Stomach (tissue), 9 donors: ENCODE data around the gene FAAP100. TPM values are rescaled to one million over a fixed set of nuclear protein-coding genes. Genes with fewer than 3 reads are reported as not detected.

Source experiments
- DNase-seq, 2 donors: peaks; one replicate each; pipeline versions ENCODE4 v3.0.0 to v3.0.0-alpha.2; 2013 to 2019
- H3K27ac ChIP-seq, 5 donors: fragments of 200-600 bp in 4 of 5; sonication (generic) in 4 of 5; one replicate each; pipeline ENCODE4 v1.5.1; 2013 to 2019; ENCODE audit warnings: mild to moderate bottlenecking in 1 of 5, moderate library complexity in 1 of 5
- H3K27me3 ChIP-seq, 3 donors: fragments of 200-600 bp; sonication (generic); one replicate each; pipeline ENCODE4 v1.5.1; 2017 to 2019; ENCODE audit warnings: mixed run types in 1 of 3
- H3K36me3 ChIP-seq, 4 donors: fragments of 200-600 bp; sonication (generic); 1 replicate in 3 of 4; 2 replicates in 1 of 4; pipeline ENCODE4 v1.5.1; 2016 to 2019
- H3K4me1 ChIP-seq, 4 donors: fragments of 200-600 bp; sonication (generic); one replicate each; pipeline ENCODE4 v1.5.1; 2016 to 2019
- H3K4me3 ChIP-seq, 4 donors: fragments of 200-600 bp; sonication (generic) in 3 of 4; one replicate each; pipeline ENCODE4 v1.5.1; 2016 to 2019; ENCODE audit warnings: mild to moderate bottlenecking in 1 of 4
- H3K9me3 ChIP-seq, 4 donors: fragments of 200-600 bp; sonication (generic); one replicate each; pipeline ENCODE4 v1.5.1; 2016 to 2019
- CTCF ChIP-seq, 7 experiments: fragments of 450-650 bp in 4 of 7; fragments of 200-600 bp in 3 of 7; sonication (generic) in 3 of 7; IDR thresholded peaks; one replicate each; pipeline ENCODE4 v1.5.1; 2016 to 2019; ENCODE audit warnings: antibody characterized with exemption in 7 of 7, control low read depth in 2 of 7, mild to moderate bottlenecking in 1 of 7
- EP300 ChIP-seq: sonication (generic); formaldehyde crosslinking; IDR thresholded peaks from one replicate; pipeline ENCODE4 v1.6.1; 2017; ENCODE audit warnings: antibody characterized with exemption
- POLR2A ChIP-seq, 4 donors: fragments of 450-650 bp; IDR thresholded peaks; one replicate each; pipeline ENCODE4 v1.6.1; 2016; ENCODE audit warnings: antibody characterized with exemption in 4 of 4, control low read depth in 2 of 4, mild to moderate bottlenecking in 1 of 4, moderate library complexity in 1 of 4
- POLR2AphosphoS5 ChIP-seq, 3 donors: sonication (generic); formaldehyde crosslinking; IDR thresholded peaks; one replicate each; pipeline ENCODE4 v1.6.1; 2016; ENCODE audit warnings: antibody characterized with exemption in 3 of 3
- WGBS, 5 donors: extraction: QIAGEN DNeasy Blood & Tissue Kit in 3 of 5; methylation state at CpG; one replicate each; pipeline versions ENCODE4 v1.1.5 to v1.1.7; 2013 to 2018; 5-methylcytosine and 5-hydroxymethylcytosine counted together
- intact Hi-C: fragments of 100-400 bp; cut with DNase I; formaldehyde crosslinking; loops from one replicate; pipeline ENCODE4 v1.15.1; 2023; ENCODE audit warnings: low total_unique reads
- polyA plus RNA-seq, 3 donors: library from polyadenylated mRNA; stranded (reverse); fragments of 200-250 nt; gene quantifications; one replicate each; pipeline ENCODE4 v1.2.3, GENCODE V29; 2013
- total RNA-seq, 5 donors: library from RNA; depleted of rRNA; stranded (reverse); fragments of >200 nt; gene quantifications; one replicate each; pipeline versions ENCODE4 v1.1.0 to v1.2.3, GENCODE V29; 2014 to 2016
- donor health status: healthy with polysubstance abuse.
- donor health status: Bipolar disorder and iron deficiency.
- donor health status: healthy.

The FAAP100 gene
- total and polyA plus RNA-seq, 8 donors, result 11.9 to 130 (median 24.3) TPM

- Histone ChIP-seq H3K4me1 (peaks cover 41 to 77% (median 60%) of the 10 kb centered on the region in 4 donors), H3K4me3 (peak overlapping the region; percentile 79 to 97 (median 89)), H3K36me3 (peaks cover 13 to 18% (median 13%) of the 10 kb centered on the region in 4 donors), H3K27me3 (no peaks in the 10 kb centered on the region), H3K9me3 (no peaks in the 10 kb centered on the region), H3K27ac (peak overlapping the region; percentile 100)
- intact Hi-C loops, result no loop called here
- no peak for DNase-seq
- TF ChIP-seq EP300, result no peak
- TF ChIP-seq POLR2AphosphoS5 (IDR thresholded peaks at IDR 0.05), result no peak
- 44 to 56% (median 52%) methylated on average over 19 of the region's 19 CpGs for WGBS, 5 donors
Measured at GRCh38 chr17:81515530-81516041, 36.6 kb downstream of the FAAP100 start.

- peak; percentile 87 to 95 for DNase-seq
- intact Hi-C loops, result no loop called here
- Histone ChIP-seq H3K4me3 (peak overlapping the region; percentile 79 to 97 (median 89)), H3K27ac (peak overlapping the region; percentile 100), H3K27me3 (no peaks in the 10 kb centered on the region), H3K36me3 (peaks cover 19 to 24% (median 20%) of the 10 kb centered on the region in 4 donors), H3K4me1 (peaks cover 41 to 78% (median 61%) of the 10 kb centered on the region in 4 donors), H3K9me3 (no peaks in the 10 kb centered on the region)
- TF ChIP-seq CTCF (IDR thresholded peaks at IDR 0.05) (no peak), POLR2AphosphoS5 (IDR thresholded peaks at IDR 0.05) (peak in 2 of 3 donors; percentile 40 to 47)
- 0 to 1% (median 1%) methylated on average over 31 to 82 of the region's 82 CpGs for WGBS, 5 donors
Measured at GRCh38 chr17:81514739-81515529, 37.2 kb downstream of the FAAP100 start.

- Histone ChIP-seq H3K9me3 (no peaks in the 10 kb centered on the region), H3K36me3 (peaks cover 24 to 29% (median 25%) of the 10 kb centered on the region in 4 donors), H3K27ac (peak overlapping the region; percentile 100), H3K4me3 (peak overlapping the region; percentile 79 to 97 (median 89)), H3K27me3 (no peaks in the 10 kb centered on the region), H3K4me1 (peaks cover 37 to 78% (median 61%) of the 10 kb centered on the region in 4 donors)
- TF ChIP-seq EP300 (no peak), POLR2AphosphoS5 (IDR thresholded peaks at IDR 0.05) (no peak), CTCF (IDR thresholded peaks at IDR 0.05) (no peak), POLR2A (IDR thresholded peaks at IDR 0.05) (no peak)
- intact Hi-C loops, result no loop called here
- WGBS, 5 donors, result 0 to 2% (median 2%) methylated on average over 21 to 31 of the region's 34 CpGs; no CpG with 5 or more reads in 2 of the 5 donors
- no peak for DNase-seq
Measured at GRCh38 chr17:81514489-81514738, 37.7 kb downstream of the FAAP100 start.

GRCh38 chr17:81513753-81514488 lies 38.2 kb downstream of the FAAP100 start:
- intact Hi-C loops, result no loop called here
- H3K27ac ChIP-seq, result peak overlapping the region; percentile 100
- TF ChIP-seq EP300, result no peak
- peak in 2 of 3 donors; percentile 40 to 78 for TF ChIP-seq POLR2AphosphoS5 (IDR thresholded peaks at IDR 0.05)
- peak overlapping the region; percentile 79 to 97 (median 89) for H3K4me3 ChIP-seq
- H3K36me3 ChIP-seq, result peaks cover 29 to 34% (median 30%) of the 10 kb centered on the region in 4 donors
- H3K9me3 ChIP-seq, result no peaks in the 10 kb centered on the region
- peak; percentile 80 to 89 for DNase-seq
- peaks cover 36 to 78% (median 61%) of the 10 kb centered on the region in 4 donors for H3K4me1 ChIP-seq
- no peaks in the 10 kb centered on the region for H3K27me3 ChIP-seq
- 0 to 2% (median 1%) methylated on average over 11 to 64 of the region's 64 CpGs for WGBS, 5 donors

- intact Hi-C loops, result no loop called here
- H3K4me1 ChIP-seq, result peaks cover 32 to 78% (median 60%) of the 10 kb centered on the region in 4 donors
- H3K9me3 ChIP-seq, result no peaks in the 10 kb centered on the region
- TF ChIP-seq CTCF (IDR thresholded peaks at IDR 0.05) (no peak), POLR2AphosphoS5 (IDR thresholded peaks at IDR 0.05) (no peak), POLR2A (IDR thresholded peaks at IDR 0.05) (no peak)
- WGBS, 5 donors, result 0 to 2% (median 0%) methylated on average over 9 to 23 of the region's 23 CpGs
- peak overlapping the region; percentile 100 for H3K27ac ChIP-seq
- no peaks in the 10 kb centered on the region for H3K27me3 ChIP-seq
- peaks cover 29 to 40% (median 36%) of the 10 kb centered on the region in 4 donors for H3K36me3 ChIP-seq
- peak overlapping the region; percentile 79 to 97 (median 89) for H3K4me3 ChIP-seq
- DNase-seq, result peak; percentile 70 to 88
Measured at GRCh38 chr17:81513372-81513752, 38.8 kb downstream of the FAAP100 start.
